Measurements from ENCODE around the gene RAPGEF4.

RAPGEF4 gene

DNA sequence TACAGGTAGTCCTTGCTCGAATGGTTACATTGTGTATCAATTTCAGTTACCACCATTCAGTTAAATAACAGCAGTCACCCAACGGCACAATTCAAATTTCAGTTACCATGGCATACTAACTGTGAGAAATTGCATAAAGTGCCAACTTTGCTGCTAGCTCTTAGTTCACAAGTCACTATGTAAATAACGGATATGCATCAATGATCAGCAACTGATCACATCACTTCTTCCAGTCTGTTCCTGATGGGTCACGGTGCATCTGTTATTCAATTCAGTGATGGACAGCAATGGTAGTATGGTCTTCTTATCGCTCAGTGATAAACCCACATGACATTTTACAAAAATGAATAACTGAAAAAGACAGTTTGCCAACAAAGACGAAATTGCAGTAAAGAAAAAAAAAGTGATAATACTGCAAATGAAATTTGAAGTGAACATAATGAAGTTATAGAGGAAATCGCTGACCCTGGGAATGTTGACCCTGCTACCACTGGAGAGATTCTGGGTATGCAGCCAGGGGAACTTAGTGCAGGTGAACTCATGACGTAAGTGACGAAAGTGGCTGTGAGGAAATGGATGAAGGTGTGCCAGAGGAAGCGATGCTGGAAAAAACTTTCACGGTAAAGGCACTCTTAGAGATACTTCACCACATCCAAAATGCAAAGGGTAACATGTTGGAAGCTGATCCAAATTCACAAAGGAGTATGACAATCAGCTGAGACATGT is 25.9 kb upstream of the RAPGEF4 start:
- 86% methylated on average over 10 of the region's 11 CpGs for WGBS
- H3K27me3 ChIP-seq (ENCODE audit: insufficient read depth, low read length) = no peaks in the 10 kb centered on the region
- no peaks in the 10 kb centered on the region for H3K36me3 ChIP-seq (ENCODE audit: insufficient read depth, low read length)
- H3K27ac ChIP-seq (ENCODE audit: low read depth, low read length) = no peak overlapping the region
- no peak overlapping the region for H3K4me3 ChIP-seq (ENCODE audit: low read length)
- no peak overlapping the region for H3K9ac ChIP-seq (ENCODE audit: low read depth, low read length)
- H3K9me3 ChIP-seq (ENCODE audit: insufficient read depth, low read depth, low read length) = peaks cover 4% of the 10 kb centered on the region
- no peaks in the 10 kb centered on the region for H3K4me1 ChIP-seq (ENCODE audit: insufficient read depth, low read length)

DNA sequence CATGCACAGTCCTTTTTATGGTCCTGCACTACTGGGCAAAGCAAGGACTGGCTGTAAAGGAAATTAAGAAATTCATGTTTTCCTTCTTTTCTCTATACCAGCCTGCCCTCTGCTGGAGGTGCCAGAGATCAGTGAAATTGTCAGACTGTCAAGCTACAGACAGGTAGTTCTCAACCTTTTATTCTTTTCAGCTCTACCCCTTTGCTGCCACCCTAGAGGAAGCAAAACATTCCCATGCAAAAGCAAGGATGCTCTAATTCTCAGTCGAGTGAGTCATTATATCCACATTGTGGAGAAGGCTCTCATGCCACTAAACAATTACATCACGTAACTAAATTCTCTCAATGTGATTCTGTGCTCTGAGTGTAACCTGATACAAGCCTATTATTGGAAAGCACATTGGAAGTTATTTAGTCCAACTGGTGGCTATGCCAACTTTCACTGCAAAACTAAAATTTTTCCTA is 25.0 kb upstream of the RAPGEF4 start:
- WGBS = 56% methylated on average over 2 of the region's 2 CpGs
- no peak overlapping the region for H3K4me3 ChIP-seq (ENCODE audit: low read length)
- peaks cover 4% of the 10 kb centered on the region for H3K9me3 ChIP-seq (ENCODE audit: insufficient read depth, low read depth, low read length)
- H3K4me1 ChIP-seq (ENCODE audit: insufficient read depth, low read length) = no peaks in the 10 kb centered on the region
- H3K27ac ChIP-seq (ENCODE audit: low read depth, low read length) = no peak overlapping the region
- no peaks in the 10 kb centered on the region for H3K36me3 ChIP-seq (ENCODE audit: insufficient read depth, low read length)
- H3K9ac ChIP-seq (ENCODE audit: low read depth, low read length) = no peak overlapping the region
- H3K27me3 ChIP-seq (ENCODE audit: insufficient read depth, low read length) = no peaks in the 10 kb centered on the region

DNA sequence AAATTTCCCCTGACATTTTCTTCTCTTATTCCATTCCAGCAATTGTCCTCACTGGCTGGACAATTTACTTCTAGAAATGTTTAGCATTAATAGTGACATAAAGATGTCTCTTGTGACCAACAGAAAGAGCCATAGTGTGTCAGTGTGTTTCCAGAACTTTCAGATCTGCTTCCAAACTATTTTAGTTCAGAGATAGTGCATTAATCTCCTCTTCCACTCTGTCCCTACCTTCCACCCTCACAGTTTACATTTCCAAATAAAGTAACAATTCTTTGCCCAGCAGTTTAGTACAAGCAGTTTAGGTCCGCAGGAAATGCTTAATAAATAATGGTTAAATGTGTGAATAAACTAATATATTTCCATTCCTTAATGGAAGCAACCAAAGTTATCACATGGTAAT is 24.5 kb upstream of the RAPGEF4 start:
- Histone ChIP-seq H3K4me1 (ENCODE audit: insufficient read depth, low read length) (no peaks in the 10 kb centered on the region), H3K27ac (ENCODE audit: low read depth, low read length) (no peak overlapping the region), H3K36me3 (ENCODE audit: insufficient read depth, low read length) (no peaks in the 10 kb centered on the region), H3K9me3 (ENCODE audit: insufficient read depth, low read depth, low read length) (peaks cover 4% of the 10 kb centered on the region), H3K27me3 (ENCODE audit: insufficient read depth, low read length) (no peaks in the 10 kb centered on the region), H3K9ac (ENCODE audit: low read depth, low read length) (no peak overlapping the region), H3K4me3 (ENCODE audit: low read length) (no peak overlapping the region)
- no CpG with 5 or more reads among the region's 1 CpG for WGBS

DNA sequence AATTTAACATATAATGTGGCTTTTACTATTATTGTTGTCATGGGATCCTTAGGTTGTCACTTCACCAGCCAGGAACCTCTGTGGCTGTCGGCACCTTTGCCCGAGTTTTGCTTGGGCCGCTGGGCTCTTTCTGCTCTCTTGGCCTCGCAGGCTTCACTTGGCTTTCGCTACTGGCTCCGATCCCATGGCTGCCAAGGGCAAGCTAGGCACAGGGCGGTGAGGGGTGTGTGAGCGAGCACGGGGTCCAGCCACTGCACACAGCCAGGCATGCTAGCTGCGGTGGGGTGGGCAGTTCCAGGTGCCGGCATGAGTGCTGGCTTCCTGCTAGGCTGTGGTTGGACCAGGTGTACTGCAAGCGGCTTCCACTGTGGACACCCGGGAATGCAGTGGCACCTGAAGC is 23.4 kb upstream of the RAPGEF4 start:
- H3K27me3 ChIP-seq (ENCODE audit: insufficient read depth, low read length) = no peaks in the 10 kb centered on the region
- H3K4me1 ChIP-seq (ENCODE audit: insufficient read depth, low read length) = no peaks in the 10 kb centered on the region
- H3K9ac ChIP-seq (ENCODE audit: low read depth, low read length) = no peak overlapping the region
- WGBS = 97% methylated on average over 13 of the region's 13 CpGs
- H3K36me3 ChIP-seq (ENCODE audit: insufficient read depth, low read length) = no peaks in the 10 kb centered on the region
- H3K27ac ChIP-seq (ENCODE audit: low read depth, low read length) = no peak overlapping the region
- no peak overlapping the region for H3K4me3 ChIP-seq (ENCODE audit: low read length)
- H3K9me3 ChIP-seq (ENCODE audit: insufficient read depth, low read depth, low read length) = peaks cover 4% of the 10 kb centered on the region

DNA sequence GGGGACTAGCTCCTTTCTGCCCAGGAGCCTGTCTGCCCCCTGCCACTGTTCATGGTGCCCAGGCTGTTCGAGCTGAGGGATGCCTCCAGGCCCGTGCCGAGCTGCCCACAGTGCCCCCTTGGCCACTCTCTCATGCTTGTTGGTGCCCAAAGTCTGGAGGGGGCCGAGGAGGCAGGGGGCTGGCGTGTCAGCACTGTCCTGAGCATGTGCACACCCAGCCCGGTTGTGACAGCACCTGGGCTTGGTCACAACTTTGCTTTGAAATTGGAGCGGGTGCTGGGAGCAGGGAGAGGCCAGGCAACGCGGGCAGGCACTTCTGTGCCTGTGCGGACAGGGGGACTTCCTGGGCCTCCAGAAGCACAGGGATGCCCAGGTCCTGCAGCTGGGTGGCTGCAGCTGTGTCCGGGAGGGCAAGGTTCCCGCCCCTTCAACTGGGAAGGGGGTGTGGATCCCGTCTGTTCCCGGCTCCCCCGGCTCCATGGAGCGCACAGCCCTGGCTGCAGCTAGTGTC is 22.2 kb upstream of the RAPGEF4 start:
- H3K27ac ChIP-seq (ENCODE audit: low read depth, low read length) = no peak overlapping the region
- no peak overlapping the region for H3K9ac ChIP-seq (ENCODE audit: low read depth, low read length)
- 91% methylated on average over 16 of the region's 16 CpGs for WGBS
- no peak overlapping the region for H3K4me3 ChIP-seq (ENCODE audit: low read length)
- H3K27me3 ChIP-seq (ENCODE audit: insufficient read depth, low read length) = no peaks in the 10 kb centered on the region
- no peaks in the 10 kb centered on the region for H3K4me1 ChIP-seq (ENCODE audit: insufficient read depth, low read length)
- H3K36me3 ChIP-seq (ENCODE audit: insufficient read depth, low read length) = no peaks in the 10 kb centered on the region
- H3K9me3 ChIP-seq (ENCODE audit: insufficient read depth, low read depth, low read length) = peaks cover 4% of the 10 kb centered on the region

DNA sequence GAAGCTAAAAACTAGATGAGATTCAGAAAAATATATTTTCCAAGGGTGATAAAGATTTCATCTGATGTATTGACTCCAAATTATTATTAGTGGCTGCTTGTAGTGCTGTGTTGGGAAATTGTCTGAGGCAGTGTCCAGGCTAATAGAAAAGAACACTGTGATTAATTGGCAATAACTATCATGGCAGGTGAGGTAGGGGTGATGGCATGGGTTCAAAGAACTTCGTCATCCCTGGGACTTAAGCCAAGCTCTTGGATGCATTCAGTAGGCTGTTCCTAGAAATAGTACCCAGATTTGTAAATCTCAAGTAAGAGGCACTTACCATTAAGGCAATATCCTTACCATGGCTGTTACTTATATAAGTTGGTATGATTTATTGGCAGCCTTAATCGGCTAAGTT is 13.2 kb upstream of the RAPGEF4 start:
- Histone ChIP-seq H3K27me3 (ENCODE audit: insufficient read depth, low read length) (no peaks in the 10 kb centered on the region), H3K4me3 (ENCODE audit: low read length) (no peak overlapping the region), H3K36me3 (ENCODE audit: insufficient read depth, low read length) (no peaks in the 10 kb centered on the region), H3K9ac (ENCODE audit: low read depth, low read length) (no peak overlapping the region), H3K4me1 (ENCODE audit: insufficient read depth, low read length) (peaks cover 10% of the 10 kb centered on the region; the same call in 1 of the 2 replicates), H3K27ac (ENCODE audit: low read depth, low read length) (no peak overlapping the region), H3K9me3 (ENCODE audit: insufficient read depth, low read depth, low read length) (no peaks in the 10 kb centered on the region)
- WGBS = 96% methylated on average over 2 of the region's 2 CpGs

DNA sequence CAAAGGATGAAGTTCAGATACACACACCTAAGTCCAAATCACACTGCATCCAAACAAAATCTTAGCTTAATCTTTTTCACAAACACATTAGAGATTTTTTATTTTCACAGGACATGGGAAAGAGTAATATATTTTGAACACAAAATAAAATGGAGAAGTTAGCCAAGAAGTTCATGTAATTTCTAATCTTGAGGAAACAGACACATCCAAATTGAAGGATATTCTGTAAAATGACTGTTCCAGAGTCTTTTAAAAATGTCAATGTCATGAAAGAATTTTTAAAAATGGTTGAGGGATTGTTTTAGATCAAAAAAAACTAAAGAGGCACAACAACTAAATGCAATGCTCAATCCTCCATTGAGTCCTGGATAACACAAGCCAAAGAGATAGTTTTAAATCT is 12.4 kb upstream of the RAPGEF4 start:
- no peaks in the 10 kb centered on the region for H3K9me3 ChIP-seq (ENCODE audit: insufficient read depth, low read depth, low read length)
- H3K27me3 ChIP-seq (ENCODE audit: insufficient read depth, low read length) = no peaks in the 10 kb centered on the region
- H3K36me3 ChIP-seq (ENCODE audit: insufficient read depth, low read length) = no peaks in the 10 kb centered on the region
- H3K27ac ChIP-seq (ENCODE audit: low read depth, low read length) = no peak overlapping the region
- H3K4me1 ChIP-seq (ENCODE audit: insufficient read depth, low read length) = peaks cover 10% of the 10 kb centered on the region; the same call in 1 of the 2 replicates
- H3K9ac ChIP-seq (ENCODE audit: low read depth, low read length) = no peak overlapping the region
- no peak overlapping the region for H3K4me3 ChIP-seq (ENCODE audit: low read length)

DNA sequence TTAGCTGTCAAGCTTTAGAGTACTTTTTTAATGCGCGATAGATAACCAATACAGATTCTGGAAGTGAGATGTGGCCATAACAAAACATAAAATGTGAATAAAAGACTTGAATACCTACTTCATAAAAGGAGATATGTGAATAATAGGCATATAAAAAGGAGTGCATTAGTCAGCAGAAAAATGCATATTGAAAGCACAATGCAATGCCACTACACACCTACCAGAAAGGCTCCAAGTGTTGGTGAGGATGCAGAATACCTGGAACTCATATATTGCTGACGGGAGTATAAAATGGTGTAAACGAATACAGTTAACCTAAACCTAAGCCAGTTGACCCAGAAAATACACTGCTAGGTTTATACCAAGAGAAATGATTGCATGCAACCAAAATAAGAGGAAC is 10.9 kb upstream of the RAPGEF4 start:
- H3K27me3 ChIP-seq (ENCODE audit: insufficient read depth, low read length) = no peaks in the 10 kb centered on the region
- no peaks in the 10 kb centered on the region for H3K36me3 ChIP-seq (ENCODE audit: insufficient read depth, low read length)
- no peak overlapping the region for H3K9ac ChIP-seq (ENCODE audit: low read depth, low read length)
- WGBS = 92% methylated on average over 4 of the region's 4 CpGs
- peaks cover 10% of the 10 kb centered on the region; the same call in 1 of the 2 replicates for H3K4me1 ChIP-seq (ENCODE audit: insufficient read depth, low read length)
- no peak overlapping the region for H3K27ac ChIP-seq (ENCODE audit: low read depth, low read length)
- H3K4me3 ChIP-seq (ENCODE audit: low read length) = no peak overlapping the region
- no peaks in the 10 kb centered on the region for H3K9me3 ChIP-seq (ENCODE audit: insufficient read depth, low read depth, low read length)

DNA sequence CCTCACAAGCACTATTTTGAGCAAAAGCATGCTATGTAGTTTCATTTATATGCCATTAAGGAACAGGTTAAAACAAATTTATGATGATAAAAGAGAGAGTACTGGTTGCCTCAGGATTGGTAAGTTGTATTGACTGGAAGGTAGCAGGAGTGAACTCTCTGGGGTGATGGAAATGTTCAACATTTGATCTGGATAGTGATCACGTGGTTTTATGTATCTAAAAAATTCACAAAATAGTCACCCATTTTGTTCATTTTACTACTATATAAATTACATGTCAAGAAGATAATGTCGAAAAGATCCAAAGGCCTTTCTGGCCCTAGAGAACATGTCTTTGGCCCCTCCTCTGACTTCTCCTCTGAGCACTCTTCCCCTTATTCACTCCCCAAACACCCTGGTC is 10.4 kb upstream of the RAPGEF4 start:
- Histone ChIP-seq H3K27me3 (ENCODE audit: insufficient read depth, low read length) (no peaks in the 10 kb centered on the region), H3K36me3 (ENCODE audit: insufficient read depth, low read length) (no peaks in the 10 kb centered on the region), H3K9ac (ENCODE audit: low read depth, low read length) (no peak overlapping the region), H3K9me3 (ENCODE audit: insufficient read depth, low read depth, low read length) (no peaks in the 10 kb centered on the region), H3K4me3 (ENCODE audit: low read length) (no peak overlapping the region), H3K4me1 (ENCODE audit: insufficient read depth, low read length) (peaks cover 10% of the 10 kb centered on the region; the same call in 1 of the 2 replicates), H3K27ac (ENCODE audit: low read depth, low read length) (no peak overlapping the region)
- WGBS = 96% methylated on average over 1 of the region's 2 CpGs

DNA sequence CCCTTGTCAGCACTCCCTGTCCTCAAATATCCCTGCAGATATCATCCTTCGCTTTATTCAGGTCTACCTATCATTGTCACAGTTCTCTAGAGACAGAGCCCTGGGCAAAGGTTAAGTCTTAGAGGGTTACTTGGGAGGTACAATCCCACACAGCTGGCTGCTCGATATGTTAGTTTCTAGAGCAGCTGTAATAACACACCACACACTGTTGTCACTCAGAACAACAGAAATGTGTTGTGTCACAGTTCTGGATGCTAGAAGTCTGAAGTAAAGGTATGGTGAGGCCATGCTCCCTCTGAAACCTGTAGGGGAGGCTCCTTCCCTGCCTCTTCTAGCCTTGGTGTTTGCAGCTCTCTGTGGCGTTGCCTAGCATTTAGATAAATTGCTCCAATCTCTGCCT is 9.9 kb upstream of the RAPGEF4 start:
- no peaks in the 10 kb centered on the region for H3K9me3 ChIP-seq (ENCODE audit: insufficient read depth, low read depth, low read length)

DNA sequence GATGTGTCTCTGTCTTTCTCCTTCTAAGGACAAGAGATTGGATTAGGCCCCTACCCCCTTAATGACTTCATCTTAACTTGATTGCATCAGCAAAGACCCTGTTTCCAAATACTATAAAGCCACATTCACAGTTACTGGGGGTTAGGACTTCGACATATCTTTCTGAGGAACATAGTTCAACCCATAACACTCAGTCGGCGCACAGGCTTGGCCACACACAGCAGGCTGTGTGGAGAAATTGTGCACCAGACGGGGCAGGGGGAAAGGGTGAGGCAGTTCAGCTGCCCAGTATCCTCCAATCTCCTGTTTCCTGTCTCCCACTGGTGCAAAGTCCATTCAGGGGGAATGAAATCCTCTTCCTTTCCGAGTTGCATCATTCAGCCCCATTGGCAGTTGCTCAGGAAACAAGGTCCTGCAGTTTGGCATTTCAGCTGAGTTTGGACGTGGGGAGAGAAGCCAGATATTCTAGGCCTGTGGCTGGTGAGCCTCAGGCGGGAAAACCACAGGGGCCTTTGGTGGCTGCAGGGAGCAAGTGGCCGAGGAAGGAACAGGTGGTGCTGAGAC is 9.4 kb upstream of the RAPGEF4 start:
- Histone ChIP-seq H3K9ac (ENCODE audit: low read depth, low read length) (no peak overlapping the region), H3K4me3 (ENCODE audit: low read length) (no peak overlapping the region), H3K36me3 (ENCODE audit: insufficient read depth, low read length) (no peaks in the 10 kb centered on the region), H3K4me1 (ENCODE audit: insufficient read depth, low read length) (peaks cover 10% of the 10 kb centered on the region; the same call in 1 of the 2 replicates), H3K27ac (ENCODE audit: low read depth, low read length) (no peak overlapping the region), H3K27me3 (ENCODE audit: insufficient read depth, low read length) (no peaks in the 10 kb centered on the region), H3K9me3 (ENCODE audit: insufficient read depth, low read depth, low read length) (no peaks in the 10 kb centered on the region)
- 83% methylated on average over 8 of the region's 8 CpGs for WGBS

More for the DNA sequence above, 9.9 kb upstream of the RAPGEF4 start:
- Histone ChIP-seq H3K27ac (ENCODE audit: low read depth, low read length) (no peak overlapping the region), H3K9ac (ENCODE audit: low read depth, low read length) (no peak overlapping the region), H3K4me3 (ENCODE audit: low read length) (no peak overlapping the region), H3K36me3 (ENCODE audit: insufficient read depth, low read length) (no peaks in the 10 kb centered on the region), H3K4me1 (ENCODE audit: insufficient read depth, low read length) (peaks cover 10% of the 10 kb centered on the region; the same call in 1 of the 2 replicates), H3K27me3 (ENCODE audit: insufficient read depth, low read length) (no peaks in the 10 kb centered on the region)
- WGBS = 91% methylated on average over 3 of the region's 3 CpGs

Measured in HUES64 (cell line).